COLO829 (cell line): ENCODE data around the gene CDH15.
"Not testable (repeated sequence)": the region's sequence is repeated elsewhere in the genome, so short reads cannot be mapped to it uniquely, and the experiment has no call there.

ENCODE experiments used
- DNase-seq: peaks from one replicate; pipeline ENCODE4 v3.0.0; 2012; ENCODE audit warnings: low spot score

The CDH15 gene

GRCh38 chr16:89155851-89156739 is 15.5 kb upstream of the CDH15 start:
- DNase-seq: no peak

GRCh38 chr16:89156740-89157645 is 14.6 kb upstream of the CDH15 start:
- no peak for DNase-seq

GRCh38 chr16:89157778-89158177 is 13.8 kb upstream of the CDH15 start:
- no peak for DNase-seq

GRCh38 chr16:89159066-89159849 is 12.3 kb upstream of the CDH15 start:
- DNase-seq: no peak

GRCh38 chr16:89159850-89160354 is 11.6 kb upstream of the CDH15 start:
- DNase-seq: no peak

GRCh38 chr16:89160977-89161701 is 10.4 kb upstream of the CDH15 start:
- no peak for DNase-seq

- DNase-seq: no peak
Measured at GRCh38 chr16:89161763-89162713, 9.5 kb upstream of the CDH15 start.

GRCh38 chr16:89163297-89163696 is 8.3 kb upstream of the CDH15 start:
- no peak for DNase-seq

- DNase-seq: no peak
Measured at GRCh38 chr16:89164436-89164835, 7.1 kb upstream of the CDH15 start.

- no peak for DNase-seq
Measured at GRCh38 chr16:89164847-89165680, 6.5 kb upstream of the CDH15 start.

- DNase-seq: not testable (repeated sequence)
Measured at GRCh38 chr16:89165681-89165979, 5.9 kb upstream of the CDH15 start.

GRCh38 chr16:89166696-89167424 is 4.7 kb upstream of the CDH15 start:
- DNase-seq: no peak

GRCh38 chr16:89167425-89167941 is 4.1 kb upstream of the CDH15 start:
- peak; percentile 50 for DNase-seq

GRCh38 chr16:89168381-89169189 is 3.0 kb upstream of the CDH15 start:
- DNase-seq: no peak

- DNase-seq: no peak
Measured at GRCh38 chr16:89169778-89170177, 1.8 kb upstream of the CDH15 start.

- no peak for DNase-seq
Measured at GRCh38 chr16:89170346-89171215, 967 bp upstream of the CDH15 start.

- no peak for DNase-seq
Measured at GRCh38 chr16:89172171-89172527, 601 bp downstream of the CDH15 start.
